ENCODE measurements around the gene KIAA0753. TPM values are rescaled to one million over a fixed set of nuclear protein-coding genes. Genes with fewer than 3 reads are reported as not detected.

KIAA0753 gene
- total RNA-seq, 4 donors from 2014 or later = 20.8 to 46.7 (median 25.6) TPM

DNA sequence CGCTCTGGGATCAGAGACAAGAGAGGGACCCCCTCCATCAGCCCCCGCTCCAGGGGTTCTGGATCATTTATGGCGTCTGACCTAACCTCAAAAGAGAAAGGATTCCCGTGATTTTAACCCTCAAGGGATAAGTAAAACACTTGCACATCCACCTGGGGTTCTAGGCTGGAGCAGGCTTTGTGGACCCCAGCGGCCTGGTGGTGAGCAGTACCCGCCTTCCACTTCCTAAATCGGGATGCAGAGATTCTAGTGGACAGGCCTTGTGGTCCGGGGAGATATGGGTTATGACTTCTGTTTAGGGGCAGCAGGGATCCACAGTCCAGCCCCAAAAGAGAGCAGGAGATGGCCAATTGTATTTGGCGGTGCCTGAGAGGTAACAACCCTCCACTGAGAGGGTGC is 83.5 kb downstream of the KIAA0753 start:
- Histone ChIP-seq H3K36me3 (no peaks in the 10 kb centered on the region), H3K4me1 (peaks cover 19 to 20% of the 10 kb centered on the region in 2 donors), H3K27me3 (no peaks in the 10 kb centered on the region), H3K27ac (no peak overlapping the region), H3K4me3 (replicated peaks in 1 of 3) (peak overlapping the region in 1 of 3 donors; percentile 46), H3K9me3 (no peaks in the 10 kb centered on the region)
- TF ChIP-seq POLR2A (IDR thresholded peaks at IDR 0.05) = no peak
- TF ChIP-seq, protein P1, sequence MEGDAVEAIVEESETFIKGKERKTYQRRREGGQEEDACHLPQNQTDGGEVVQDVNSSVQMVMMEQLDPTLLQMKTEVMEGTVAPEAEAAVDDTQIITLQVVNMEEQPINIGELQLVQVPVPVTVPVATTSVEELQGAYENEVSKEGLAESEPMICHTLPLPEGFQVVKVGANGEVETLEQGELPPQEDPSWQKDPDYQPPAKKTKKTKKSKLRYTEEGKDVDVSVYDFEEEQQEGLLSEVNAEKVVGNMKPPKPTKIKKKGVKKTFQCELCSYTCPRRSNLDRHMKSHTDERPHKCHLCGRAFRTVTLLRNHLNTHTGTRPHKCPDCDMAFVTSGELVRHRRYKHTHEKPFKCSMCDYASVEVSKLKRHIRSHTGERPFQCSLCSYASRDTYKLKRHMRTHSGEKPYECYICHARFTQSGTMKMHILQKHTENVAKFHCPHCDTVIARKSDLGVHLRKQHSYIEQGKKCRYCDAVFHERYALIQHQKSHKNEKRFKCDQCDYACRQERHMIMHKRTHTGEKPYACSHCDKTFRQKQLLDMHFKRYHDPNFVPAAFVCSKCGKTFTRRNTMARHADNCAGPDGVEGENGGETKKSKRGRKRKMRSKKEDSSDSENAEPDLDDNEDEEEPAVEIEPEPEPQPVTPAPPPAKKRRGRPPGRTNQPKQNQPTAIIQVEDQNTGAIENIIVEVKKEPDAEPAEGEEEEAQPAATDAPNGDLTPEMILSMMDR (IDR thresholded peaks at IDR 0.05) = no peak
- intact Hi-C loops (cut with DNase I) = loop anchor here (5.0 kb wide), 1 partner anchor 85 kb away; no protein-coding TSS in a partner anchor
- WGBS, 2 donors = 57 to 59% methylated on average over 9 of the region's 9 CpGs
- no peak for DNase-seq

DNA sequence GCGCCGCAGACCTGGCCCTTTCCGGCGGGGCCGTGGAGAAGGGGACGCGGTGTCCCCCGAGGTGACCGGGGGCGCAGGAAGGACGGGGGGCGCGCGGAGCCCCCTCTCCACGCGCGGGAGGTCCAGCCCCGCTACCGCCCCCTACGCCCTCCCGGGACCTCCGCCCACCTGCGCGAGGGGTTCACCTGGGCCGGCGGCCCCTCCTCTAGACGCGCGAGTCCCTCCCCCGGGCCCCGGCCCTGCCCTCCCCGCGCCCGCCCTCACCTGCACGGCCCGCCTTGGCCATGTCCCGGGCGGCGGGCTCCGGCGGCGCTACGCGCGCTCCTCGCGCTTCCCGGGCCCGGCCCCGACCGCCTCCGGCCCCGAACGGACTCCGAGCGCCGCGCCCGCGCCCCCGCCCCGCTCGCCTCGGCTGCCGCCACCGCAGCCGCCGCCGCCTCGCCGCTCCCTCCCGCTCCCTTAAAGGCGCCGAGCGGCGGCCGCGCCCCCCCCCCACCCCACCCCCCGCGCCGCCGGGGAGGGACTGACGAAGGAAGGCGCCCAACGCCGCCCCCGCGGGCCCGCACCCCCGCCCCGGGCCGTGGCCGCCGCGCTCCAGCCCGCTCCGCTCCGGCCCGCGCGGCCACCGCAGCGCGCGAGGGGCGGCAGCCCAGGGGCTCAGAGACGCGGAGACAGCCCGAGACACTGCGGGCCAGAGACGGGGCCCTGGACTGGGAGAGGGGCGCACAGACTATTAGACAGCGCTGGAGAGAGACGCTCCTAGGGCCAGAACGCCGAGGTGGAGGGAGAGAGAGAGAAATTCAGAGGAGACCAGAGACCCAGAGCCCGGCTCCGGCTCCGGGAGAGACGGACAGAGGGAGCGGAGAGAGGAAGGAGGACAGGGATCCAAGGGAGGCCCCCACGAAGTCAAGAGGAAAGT is 84.1 kb downstream of the KIAA0753 start, which contains the start of gene PITPNM3:
PITPNM3 (minus strand) TSS at position 435 of the 919 bp plus-strand sequence; CDS start at position 286, 149 bp downstream.
- Histone ChIP-seq H3K27ac (peak within 1 kb of the TSS in 1 of 3 donors; percentile 49), H3K4me1 (peaks cover 24 to 27% of the 10 kb centered on the region in 2 donors), H3K36me3 (no peaks in the 10 kb centered on the region), H3K27me3 (no peaks in the 10 kb centered on the region), H3K4me3 (replicated peaks in 1 of 3) (peak within 1 kb of the TSS; percentile 35 to 54 (median 46)), H3K9me3 (no peaks in the 10 kb centered on the region)
- TF ChIP-seq, protein P1 (IDR thresholded peaks at IDR 0.05) = no peak
- intact Hi-C loops (cut with DNase I) = loop anchor here (5.0 kb wide), 1 partner anchor 84 kb away; no protein-coding TSS in a partner anchor
- DNase-seq = peak; percentile 58
- WGBS, 2 donors = 4 to 18% methylated on average over 10 to 32 of the region's 122 CpGs

DNA sequence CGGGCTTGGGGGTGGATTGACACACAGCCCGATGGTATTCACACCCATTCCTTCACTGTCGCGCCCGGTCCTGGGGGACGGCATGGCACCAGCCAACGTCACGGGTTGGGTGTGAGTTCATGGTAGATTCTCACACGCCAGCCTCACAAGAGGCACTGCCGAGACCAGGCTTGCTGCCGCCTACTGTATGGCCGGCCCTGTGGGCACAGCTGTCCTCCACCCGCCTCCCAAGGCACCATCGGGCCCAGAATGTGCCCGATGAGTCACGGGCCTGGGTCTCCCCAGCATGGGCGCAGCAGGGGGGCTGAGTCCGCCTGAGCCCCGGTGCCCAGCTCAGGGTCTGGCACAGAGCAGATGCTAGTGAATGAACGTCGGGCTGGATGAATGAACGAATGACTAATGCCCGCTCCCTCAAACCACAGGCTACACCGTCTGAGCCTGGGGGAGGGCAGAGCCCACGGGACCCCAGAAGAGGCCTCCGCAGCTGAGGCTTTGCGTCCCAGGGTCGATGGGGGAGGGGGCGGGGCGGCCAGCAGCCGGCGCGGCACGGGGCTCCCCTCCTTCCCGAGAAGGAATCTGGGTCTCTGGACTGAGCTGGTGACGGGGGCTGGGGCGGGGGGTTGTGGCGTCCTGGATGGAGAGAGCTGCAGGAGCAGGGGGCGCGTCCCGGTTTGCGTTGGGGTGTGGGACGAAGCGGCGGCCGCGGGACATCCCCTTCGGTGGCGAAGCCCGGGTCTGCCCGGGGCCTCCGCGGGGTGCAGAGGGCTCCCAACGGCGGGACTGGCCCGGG is 85.0 kb downstream of the KIAA0753 start:
- H3K36me3 ChIP-seq = no peaks in the 10 kb centered on the region
- TF ChIP-seq, protein P1 (IDR thresholded peaks at IDR 0.05) = no peak
- no peak for TF ChIP-seq POLR2A (IDR thresholded peaks at IDR 0.05)
- no peaks in the 10 kb centered on the region for H3K27me3 ChIP-seq
- intact Hi-C loops (cut with DNase I) = loop anchor here (5.0 kb wide), 1 partner anchor 83 kb away; no protein-coding TSS in a partner anchor
- peak overlapping the region; percentile 35 to 54 (median 46) for H3K4me3 ChIP-seq (replicated peaks in 1 of 3)
- peaks cover 24 to 29% of the 10 kb centered on the region in 2 donors for H3K4me1 ChIP-seq
- WGBS, 2 donors = 0 to 15% methylated on average over 2 to 7 of the region's 56 CpGs
- peak; percentile 35 to 45 for DNase-seq
- peak overlapping the region in 1 of 3 donors; percentile 49 for H3K27ac ChIP-seq
- no peaks in the 10 kb centered on the region for H3K9me3 ChIP-seq

DNA sequence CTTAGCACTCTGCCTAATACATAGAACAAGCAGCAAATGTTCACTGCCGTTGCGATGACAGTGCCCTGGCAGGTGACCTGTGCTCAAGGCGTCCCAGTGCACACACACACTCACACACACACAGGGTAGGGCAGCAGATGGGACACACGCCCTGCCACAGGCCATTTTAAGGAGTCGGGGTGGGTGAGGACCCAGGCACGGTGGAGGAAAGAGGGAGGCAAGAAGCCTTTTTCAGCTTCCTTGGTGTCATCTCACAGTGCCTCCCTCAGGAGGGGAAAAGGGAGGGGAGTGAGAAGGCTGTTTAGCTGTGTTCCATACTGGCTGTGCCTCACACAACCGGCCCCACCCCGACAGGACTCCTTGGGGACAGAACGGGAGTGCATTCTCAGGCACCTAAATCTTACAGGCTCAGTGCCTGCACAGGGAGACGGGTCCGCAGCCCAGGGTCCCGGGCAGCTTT is 85.6 kb downstream of the KIAA0753 start:
- no peaks in the 10 kb centered on the region for H3K9me3 ChIP-seq
- peak overlapping the region in 1 of 3 donors; percentile 46 for H3K4me3 ChIP-seq (replicated peaks in 1 of 3)
- H3K27ac ChIP-seq = peak overlapping the region in 1 of 3 donors; percentile 49
- TF ChIP-seq, protein P1 (IDR thresholded peaks at IDR 0.05) = no peak
- TF ChIP-seq POLR2A (IDR thresholded peaks at IDR 0.05) = no peak
- no peaks in the 10 kb centered on the region for H3K27me3 ChIP-seq
- intact Hi-C loops (cut with DNase I) = loop anchor here (5.0 kb wide), 1 partner anchor 83 kb away; no protein-coding TSS in a partner anchor
- peak; percentile 36 to 43 for DNase-seq
- WGBS, 2 donors = 30 to 37% methylated on average over 9 to 12 of the region's 12 CpGs
- no peaks in the 10 kb centered on the region for H3K36me3 ChIP-seq
- H3K4me1 ChIP-seq = peaks cover 24 to 29% of the 10 kb centered on the region in 2 donors
